Stimulated activated CD8-positive, alpha-beta memory T cell treated with anti-CD3 and anti-CD28 coated beads, Interleukin-4, amount 100 ng/mL, for 4 hours (primary cell): ENCODE measurements around the gene CACNG6.
A peak's percentile ranks its signal among the peaks of the same experiment; 100 is the strongest.
"Not testable (repeated sequence)": the region's sequence is repeated elsewhere in the genome, so short reads cannot be mapped to it uniquely, and the experiment has no call there.

Experiments
- DNase-seq, 2 donors: peaks; one replicate each; pipeline ENCODE4 v3.0.0-alpha.2; 2020; ENCODE audit warnings: low read depth in 2 of 2, low spot score in 1 of 2

CACNG6 gene

GRCh38 chr19:53999694-54000093, 8.3 kb downstream of the CACNG6 start:
- no peak for DNase-seq

- DNase-seq, result no peak
Observed at GRCh38 chr19:54001496-54001895, 10.1 kb downstream of the CACNG6 start.

- DNase-seq, result no peak
Observed at GRCh38 chr19:54002495-54003315, 11.3 kb downstream of the CACNG6 start.

GRCh38 chr19:54009440-54009839, 18.0 kb downstream of the CACNG6 start:
- DNase-seq, result no peak

- no peak for DNase-seq
Observed at GRCh38 chr19:54010474-54010873, 19.0 kb downstream of the CACNG6 start.

- no peak for DNase-seq
Observed at GRCh38 chr19:54011507-54012211, 20.2 kb downstream of the CACNG6 start.

GRCh38 chr19:54013866-54014265, 22.4 kb downstream of the CACNG6 start:
- DNase-seq, result no peak

- no peak for DNase-seq
Observed at GRCh38 chr19:54014920-54015560, 23.6 kb downstream of the CACNG6 start.

- no peak for DNase-seq
Observed at GRCh38 chr19:54017261-54017660, 25.8 kb downstream of the CACNG6 start.

GRCh38 chr19:54021363-54021762, 29.9 kb downstream of the CACNG6 start:
- DNase-seq, result no peak

- DNase-seq, result no peak
Observed at GRCh38 chr19:54021932-54022331, 30.5 kb downstream of the CACNG6 start.

- DNase-seq, result no peak
Observed at GRCh38 chr19:54023191-54023590, 31.8 kb downstream of the CACNG6 start.

GRCh38 chr19:54024660-54025059, 33.2 kb downstream of the CACNG6 start:
- DNase-seq, result no peak

GRCh38 chr19:54026656-54027055, 35.2 kb downstream of the CACNG6 start:
- no peak for DNase-seq

- DNase-seq, result no peak
Observed at GRCh38 chr19:54029301-54029700, 37.9 kb downstream of the CACNG6 start.

- DNase-seq, result peak in 1 of 2 donors; percentile 11
Observed at GRCh38 chr19:54029930-54030490, 38.6 kb downstream of the CACNG6 start.

GRCh38 chr19:54030895-54031586, 39.6 kb downstream of the CACNG6 start:
- DNase-seq, result no peak

GRCh38 chr19:54035215-54036178, 44.1 kb downstream of the CACNG6 start:
- no peak for DNase-seq

GRCh38 chr19:54036542-54036941, 45.1 kb downstream of the CACNG6 start:
- not testable (repeated sequence) for DNase-seq

GRCh38 chr19:54040003-54040402, 48.6 kb downstream of the CACNG6 start:
- DNase-seq, result no peak
